Measurements from ENCODE around the gene TTN.
"Not testable (repeated sequence)": the region's sequence is repeated elsewhere in the genome, so short reads cannot be mapped to it uniquely, and the experiment has no call there.

- not testable (repeated sequence) for TF ChIP-seq POLR2AphosphoS5, POLR2A (IDR thresholded peaks at IDR 0.05; ENCODE audit: low read depth, low read length)
Observed at GRCh38 chr2:178525460-178525859, 281.8 kb downstream of the TTN start.
